Measurements from ENCODE around the gene NEMP2.
"Not testable (repeated sequence)": the region's sequence is repeated elsewhere in the genome, so short reads cannot be mapped to it uniquely, and the experiment has no call there.

NEMP2 gene

GRCh38 chr2:190519975-190520767 lies 14.4 kb downstream of the NEMP2 start:
- no peak for DNase-seq

- DNase-seq = no peak
These were observed 17.1 kb downstream of the NEMP2 start for GRCh38 chr2:190517468-190517867.

GRCh38 chr2:190515687-190516086 lies 18.8 kb downstream of the NEMP2 start:
- no peak for DNase-seq

GRCh38 chr2:190514676-190515075 lies 19.8 kb downstream of the NEMP2 start:
- no peak for DNase-seq

- no peak for DNase-seq
These were observed 20.6 kb downstream of the NEMP2 start for GRCh38 chr2:190513877-190514276.

GRCh38 chr2:190512539-190513095 lies 21.9 kb downstream of the NEMP2 start:
- no peak for DNase-seq

- peak; percentile 16 for DNase-seq
These were observed 23.4 kb downstream of the NEMP2 start for GRCh38 chr2:190511104-190511503.

- not testable (repeated sequence) for DNase-seq
These were observed 24.6 kb downstream of the NEMP2 start for GRCh38 chr2:190509895-190510294.

- peak; percentile 3 for DNase-seq
These were observed 27.4 kb downstream of the NEMP2 start for GRCh38 chr2:190507135-190507534.

- DNase-seq = no peak
These were observed 27.9 kb downstream of the NEMP2 start for GRCh38 chr2:190506666-190507065.

- no peak for DNase-seq
These were observed 28.8 kb downstream of the NEMP2 start for GRCh38 chr2:190505696-190506095.

GRCh38 chr2:190504912-190505311 lies 29.6 kb downstream of the NEMP2 start:
- DNase-seq = no peak

GRCh38 chr2:190503088-190503487 lies 31.4 kb downstream of the NEMP2 start:
- DNase-seq = no peak

- no peak for DNase-seq
These were observed 32.7 kb downstream of the NEMP2 start for GRCh38 chr2:190501702-190502407.

- DNase-seq = no peak
These were observed 33.3 kb downstream of the NEMP2 start for GRCh38 chr2:190501231-190501630.

GRCh38 chr2:190500054-190500502 lies 34.4 kb downstream of the NEMP2 start:
- DNase-seq = no peak

- no peak for DNase-seq
These were observed 35.2 kb downstream of the NEMP2 start for GRCh38 chr2:190499273-190499672.

GRCh38 chr2:190497428-190497827 lies 37.1 kb downstream of the NEMP2 start:
- DNase-seq = no peak

GRCh38 chr2:190494600-190495227 lies 39.8 kb downstream of the NEMP2 start:
- not testable (repeated sequence) for DNase-seq

- no peak for DNase-seq
These were observed 41.4 kb downstream of the NEMP2 start for GRCh38 chr2:190493095-190493494.

GRCh38 chr2:190490502-190490901 lies 44.0 kb downstream of the NEMP2 start:
- DNase-seq = no peak

GRCh38 chr2:190489475-190489874 lies 45.0 kb downstream of the NEMP2 start:
- no peak for DNase-seq

GRCh38 chr2:190488516-190489233 lies 45.8 kb downstream of the NEMP2 start:
- no peak for DNase-seq
